K562 (cell line): ENCODE data around the gene SMIM7. TPM values are rescaled to one million over a fixed set of nuclear protein-coding genes. Genes with fewer than 3 reads are reported as not detected.

Experiments
- ATAC-seq: fragments of 200-7000 bp; cut with Tn5 transposase; 3 replicates; pipeline ENCODE4 v1.9.1; 2020; ENCODE audit warnings: moderate library complexity
- BruUV-seq: library from RNA; stranded (reverse); fragments of 400-500 nt; replicated peaks from 2 replicates; lab custom pipeline; 2021; lab: Mats Ljungman, UMichigan
- CTCF ChIA-PET: fragments of 300-600 bp; formaldehyde crosslinking; extraction: SDS; loops from one replicate; lab custom pipeline; 2021; ENCODE audit warnings: low intra/inter-chr PET ratio; lab: Yijun Ruan, JAX
- POLR2A ChIA-PET: fragments of 300-600, 350-650 bp; sonication (Branson Sonifier 250); formaldehyde crosslinking; extraction: SDS; loops from one replicate; lab custom pipeline; 2021; ENCODE audit warnings: antibody characterized with exemption, inconsistent platforms; lab: Yijun Ruan, JAX
- DNase-seq, 4 experiments: peaks; one replicate each; pipeline versions ENCODE4 v3.0.0 to v3.0.0-alpha.2; 2011 to 2018; ENCODE audit warnings: low spot score in 3 of 4, mixed read lengths in 3 of 4; ENCODE audit errors: extremely low read depth in 1 of 4
- FAIRE-seq: peaks from 2 replicates; lab custom pipeline; 2011; peaks lifted over from hg19 to GRCh38; lab: Jason Lieb, UNC
- H2AFZ ChIP-seq: 2 replicates; pipeline ENCODE4 v1.6.0; 2011; ENCODE audit warnings: low read depth, low read length, control low read depth, inconsistent platforms
- H3K27ac ChIP-seq: fragments of 200-600 bp; 3 replicates; pipeline ENCODE4 v1.8.0; 2011; ENCODE audit warnings: low read depth, mild to moderate bottlenecking, control low read depth, inconsistent platforms, low read length, moderate library complexity, mixed read lengths; ENCODE audit errors: extremely low read depth
- H3K27me3 ChIP-seq, 2 experiments: fragments of 300-600 bp in 1 of 2; 2 replicates in 1 of 2; 3 replicates in 1 of 2; pipeline versions ENCODE4 v1.6.0 to v1.8.0; 2011; ENCODE audit warnings: inconsistent platforms in 2 of 2, low read length in 2 of 2, mild to moderate bottlenecking in 1 of 2, mixed read lengths in 1 of 2, moderate library complexity in 1 of 2; ENCODE audit not compliant: control insufficient read depth in 2 of 2, insufficient read depth in 2 of 2
- H3K36me3 ChIP-seq: fragments of 300-600 bp; 3 replicates; pipeline ENCODE4 v1.8.0; 2011; ENCODE audit warnings: mild to moderate bottlenecking, low read length, inconsistent platforms; ENCODE audit not compliant: control insufficient read depth, insufficient read depth
- H3K4me1 ChIP-seq, 2 experiments: fragments of 200-600 bp in 1 of 2; replicated peaks in 1 of 2; 2 replicates in 1 of 2; 3 replicates in 1 of 2; pipeline versions ENCODE4 v1.5.1 to v1.8.0; 2011; ENCODE audit warnings: inconsistent platforms in 2 of 2, low read length in 2 of 2, mild to moderate bottlenecking in 1 of 2, mixed read lengths in 1 of 2, moderate library complexity in 1 of 2; ENCODE audit not compliant: control insufficient read depth in 2 of 2, insufficient read depth in 2 of 2
- H3K4me2 ChIP-seq: 2 replicates; pipeline ENCODE4 v1.6.1; 2011; ENCODE audit warnings: low read length, control low read depth, inconsistent platforms, mixed read lengths; ENCODE audit not compliant: insufficient read depth
- H3K4me3 ChIP-seq: fragments of 200-600 bp; sonication (generic), shearing (Covaris generic); 2 replicates; pipeline ENCODE4 v1.5.1; 2016; ENCODE audit warnings: control low read depth, inconsistent platforms
- H3K79me2 ChIP-seq: fragments of 200-600 bp; 3 replicates; pipeline ENCODE4 v1.8.0; 2011; ENCODE audit warnings: low read length, inconsistent platforms; ENCODE audit not compliant: control insufficient read depth, insufficient read depth
- H3K9ac ChIP-seq, 2 experiments: 2 replicates each; pipeline versions ENCODE4 v1.6.0 to v1.6.1; 2011; ENCODE audit warnings: low read depth in 2 of 2, low read length in 2 of 2, control low read depth in 1 of 2, inconsistent platforms in 1 of 2, mild to moderate bottlenecking in 1 of 2, mixed read lengths in 1 of 2; ENCODE audit not compliant: insufficient read depth in 1 of 2
- H3K9me1 ChIP-seq: one replicate; pipeline ENCODE4 v1.6.0; 2011; ENCODE audit warnings: inconsistent platforms, mild to moderate bottlenecking, low read length, moderate library complexity; ENCODE audit not compliant: control insufficient read depth, insufficient read depth
- H3K9me3 ChIP-seq: replicated peaks from 2 replicates; pipeline ENCODE4 v1.5.1; 2011; ENCODE audit warnings: low read depth, low read length, inconsistent platforms; ENCODE audit not compliant: control insufficient read depth, insufficient read depth
- H4K20me1 ChIP-seq: replicated peaks from 2 replicates; pipeline ENCODE4 v1.6.1; 2011; ENCODE audit warnings: low read length, inconsistent platforms, mixed read lengths; ENCODE audit not compliant: control insufficient read depth, insufficient read depth
- CHD2 ChIP-seq: IDR thresholded peaks from 2 replicates; pipeline ENCODE4 v1.6.1; 2011; ENCODE audit warnings: low read depth, low read length
- DLX4 ChIP-seq: fragments of 250-450 bp; sonication (Bioruptor Pico); IDR thresholded peaks from 2 replicates; pipeline ENCODE4 v1.6.1; 2021; ENCODE audit warnings: mild to moderate bottlenecking
- EGR1 ChIP-seq: fragments of 450-650 bp; conservative IDR thresholded peaks from 2 replicates; pipeline ENCODE4 v1.6.1; 2017; ENCODE audit warnings: mild to moderate bottlenecking
- GTF2A2 ChIP-seq: IDR thresholded peaks from 2 replicates; pipeline ENCODE4 v1.6.1; 2016; ENCODE audit warnings: mild to moderate bottlenecking, missing genetic modification characterization, missing compliant biosample characterization
- HMBOX1 ChIP-seq: sonication (generic); IDR thresholded peaks from 2 replicates; pipeline ENCODE4 v1.6.1; 2016
- SIN3B ChIP-seq: fragments of 450-650 bp; IDR thresholded peaks from 2 replicates; pipeline ENCODE4 v1.6.1; 2017; ENCODE audit warnings: low read depth, mild to moderate bottlenecking, moderate library complexity
- ZNF57 ChIP-seq: fragments of 450-650 bp; formaldehyde crosslinking; IDR thresholded peaks from 2 replicates; pipeline ENCODE4 v1.4.0; 2020; ENCODE audit warnings: mild to moderate bottlenecking, moderate library complexity
- WGBS: fragments of 100-300 bp; shearing (Covaris generic); methylation state at CpG from one replicate; pipeline ENCODE4 v1.1.6; 2016; ENCODE audit warnings: low coverage, mixed read lengths; ENCODE audit not compliant: insufficient coverage; ENCODE audit errors: missing lambda C conversion rate; 5-methylcytosine and 5-hydroxymethylcytosine counted together
- in situ Hi-C: fragments of 300-500 bp; cut with MboI; formaldehyde crosslinking; loops from 4 replicates; pipeline ENCODE4 v1.15.0; 2018; ENCODE audit warnings: inconsistent platforms, mixed read lengths
- intact Hi-C: fragments of 100-400 bp; cut with micrococcal nuclease; formaldehyde crosslinking; loops from 2 replicates; pipeline ENCODE4 v1.14.2; 2022
- polyA plus RNA-seq, 8 experiments: library from polyadenylated mRNA; depleted of rRNA in 4 of 8; stranded (reverse) in 5 of 8; unstranded in 3 of 8; fragments of >200 nt; fragmentation: Nextera tagmentation in 2 of 8; fragmentation: Illumina TruSeq in 1 of 8; extraction: Ambion mirVana in 2 of 8; extraction: Trizol in 1 of 8; gene quantifications; 2 replicates each; pipeline versions ENCODE4 v1.2.1 to v1.2.3, GENCODE V29; 2011 to 2014; ENCODE audit warnings: inconsistent platforms in 1 of 8, missing spikeins in 1 of 8
- total RNA-seq, 7 experiments: library from RNA; depleted of rRNA in 6 of 7; stranded (reverse); fragments of >200 nt in 6 of 7; fragmentation: Illumina TruSeq in 2 of 7; extraction: Trizol in 2 of 7; gene quantifications; 2 replicates each; pipeline versions ENCODE4 v1.2.1 to v1.2.3, GENCODE V29; 2011 to 2021; ENCODE audit warnings: low replicate concordance in 1 of 7

The SMIM7 gene
- total and polyA plus RNA-seq, 9 of the 15 experiments (the other 6 are each of a cell fraction or from before 2014, with no cell fraction given): 55.3 to 265 (median 107) TPM

- CTCF ChIA-PET: no interaction called here
- H2AFZ ChIP-seq: no peak overlapping the region
- H3K4me1 ChIP-seq: no peaks in the 10 kb centered on the region; a peak in 1 of 5 replicates
- H3K9ac ChIP-seq: no peak overlapping the region
- FAIRE-seq: peak; percentile 35
- peak in 1 of 4 experiments; percentile 16 for DNase-seq
- no peak for TF ChIP-seq ZNF57 (CRISPR knock-in tag)
- TF ChIP-seq GTF2A2 (tag): no peak
- no peak for TF ChIP-seq CHD2
- TF ChIP-seq EGR1: peak; percentile 54
- peak; percentile 61; the same call in 1 of the 2 replicates for TF ChIP-seq HMBOX1
- TF ChIP-seq DLX4 (CRISPR knock-in tag): no peak
- no peak for TF ChIP-seq SIN3B
- H3K27me3 ChIP-seq: peaks cover 16 to 33% of the 10 kb centered on the region in 2 experiments; a peak in 3 of 5 replicates
- intact Hi-C loops (no loop called here), in situ Hi-C loops (no loop called here)
- no peak for ATAC-seq
- H4K20me1 ChIP-seq: no peaks in the 10 kb centered on the region
- 11% methylated on average over 6 of the region's 6 CpGs for WGBS
- BruUV-seq: no TSS peak
- no peak overlapping the region for H3K4me3 ChIP-seq
- H3K79me2 ChIP-seq: no peaks in the 10 kb centered on the region
- no peaks in the 10 kb centered on the region for H3K9me3 ChIP-seq
- no peaks in the 10 kb centered on the region for H3K36me3 ChIP-seq
- H3K9me1 ChIP-seq: no peaks in the 10 kb centered on the region
- POLR2A ChIA-PET: no interaction called here
- H3K4me2 ChIP-seq: no peak overlapping the region
- no peak overlapping the region for H3K27ac ChIP-seq
Measured at GRCh38 chr19:16702123-16702522, 42.2 kb upstream of the SMIM7 start.
